Measurements from ENCODE around the gene TMTC2. TPM values are rescaled to one million over a fixed set of nuclear protein-coding genes. Genes with fewer than 3 reads are reported as not detected.
"Not testable (repeated sequence)": the region's sequence is repeated elsewhere in the genome, so short reads cannot be mapped to it uniquely, and the experiment has no call there.

Gene TMTC2
- total and polyA plus RNA-seq, 2 donors, result 18.1 to 95.3 TPM

GRCh38 chr12:83092129-83092528 is 405.4 kb downstream of the TMTC2 start:
- Histone ChIP-seq H3K4me1 (ENCODE audit: insufficient read depth) (no peaks in the 10 kb centered on the region), H3K27ac (ENCODE audit: low read depth) (no peak overlapping the region), H3K36me3 (ENCODE audit: insufficient read depth) (peaks cover 1% of the 10 kb centered on the region), H3K4me3 (ENCODE audit: low read depth, low read length) (no peak overlapping the region)
- WGBS, result 94% methylated on average over 1 of the region's 1 CpG
- DNase-seq (ENCODE audit: extremely low spot score), result no peak

- peaks cover 1% of the 10 kb centered on the region for H3K36me3 ChIP-seq (ENCODE audit: insufficient read depth)
- no peak overlapping the region for H3K4me3 ChIP-seq (ENCODE audit: low read depth, low read length)
- no peak overlapping the region for H3K27ac ChIP-seq (ENCODE audit: low read depth)
- WGBS, result 79% methylated on average over 5 of the region's 5 CpGs
- H3K4me1 ChIP-seq (ENCODE audit: insufficient read depth), result no peaks in the 10 kb centered on the region
- no peak for DNase-seq (ENCODE audit: extremely low spot score)
Measured at GRCh38 chr12:83092606-83093005, 405.9 kb downstream of the TMTC2 start.

GRCh38 chr12:83093426-83093825 is 406.7 kb downstream of the TMTC2 start:
- WGBS, result 84% methylated on average over 1 of the region's 1 CpG
- no peak overlapping the region for H3K27ac ChIP-seq (ENCODE audit: low read depth)
- H3K4me3 ChIP-seq (ENCODE audit: low read depth, low read length), result no peak overlapping the region
- no peaks in the 10 kb centered on the region for H3K4me1 ChIP-seq (ENCODE audit: insufficient read depth)
- no peak for DNase-seq (ENCODE audit: extremely low spot score)
- peaks cover 1% of the 10 kb centered on the region for H3K36me3 ChIP-seq (ENCODE audit: insufficient read depth)

GRCh38 chr12:83097643-83098342 is 411.1 kb downstream of the TMTC2 start:
- H3K36me3 ChIP-seq (ENCODE audit: insufficient read depth), result peaks cover 1% of the 10 kb centered on the region
- no peak overlapping the region for H3K4me3 ChIP-seq (ENCODE audit: low read depth, low read length)
- H3K4me1 ChIP-seq (ENCODE audit: insufficient read depth), result no peaks in the 10 kb centered on the region
- no peak for DNase-seq (ENCODE audit: extremely low spot score)
- WGBS, result 88% methylated on average over 5 of the region's 5 CpGs
- H3K27ac ChIP-seq (ENCODE audit: low read depth), result no peak overlapping the region

- DNase-seq (ENCODE audit: extremely low spot score), result no peak
- Histone ChIP-seq H3K27ac (ENCODE audit: low read depth) (no peak overlapping the region), H3K36me3 (ENCODE audit: insufficient read depth) (no peaks in the 10 kb centered on the region), H3K4me3 (ENCODE audit: low read depth, low read length) (no peak overlapping the region), H3K4me1 (ENCODE audit: insufficient read depth) (no peaks in the 10 kb centered on the region)
- 60% methylated on average over 3 of the region's 3 CpGs for WGBS
Measured at GRCh38 chr12:83099436-83099835, 412.7 kb downstream of the TMTC2 start.

- H3K36me3 ChIP-seq (ENCODE audit: insufficient read depth), result no peaks in the 10 kb centered on the region
- WGBS, result 34% methylated on average over 2 of the region's 2 CpGs
- no peaks in the 10 kb centered on the region for H3K4me1 ChIP-seq (ENCODE audit: insufficient read depth)
- no peak overlapping the region for H3K4me3 ChIP-seq (ENCODE audit: low read depth, low read length)
- H3K27ac ChIP-seq (ENCODE audit: low read depth), result no peak overlapping the region
- no peak for DNase-seq (ENCODE audit: extremely low spot score)
Measured at GRCh38 chr12:83102499-83102898, 415.8 kb downstream of the TMTC2 start.

GRCh38 chr12:83106873-83107272 is 420.2 kb downstream of the TMTC2 start:
- WGBS, result 80% methylated on average over 1 of the region's 1 CpG
- Histone ChIP-seq H3K4me1 (ENCODE audit: insufficient read depth) (no peaks in the 10 kb centered on the region), H3K36me3 (ENCODE audit: insufficient read depth) (no peaks in the 10 kb centered on the region), H3K4me3 (ENCODE audit: low read depth, low read length) (no peak overlapping the region), H3K27ac (ENCODE audit: low read depth) (no peak overlapping the region)
- DNase-seq (ENCODE audit: extremely low spot score), result no peak

- peaks cover 2% of the 10 kb centered on the region for H3K4me1 ChIP-seq (ENCODE audit: insufficient read depth)
- H3K4me3 ChIP-seq (ENCODE audit: low read depth, low read length), result no peak overlapping the region
- no peak for DNase-seq (ENCODE audit: extremely low spot score)
- no peak overlapping the region for H3K27ac ChIP-seq (ENCODE audit: low read depth)
- 74% methylated on average over 1 of the region's 1 CpG for WGBS
- H3K36me3 ChIP-seq (ENCODE audit: insufficient read depth), result no peaks in the 10 kb centered on the region
Measured at GRCh38 chr12:83110424-83110823, 423.7 kb downstream of the TMTC2 start.

GRCh38 chr12:83113945-83114344 is 427.2 kb downstream of the TMTC2 start:
- 63% methylated on average over 4 of the region's 4 CpGs for WGBS
- no peaks in the 10 kb centered on the region for H3K36me3 ChIP-seq (ENCODE audit: insufficient read depth)
- DNase-seq (ENCODE audit: extremely low spot score), result no peak
- no peak overlapping the region for H3K4me3 ChIP-seq (ENCODE audit: low read depth, low read length)
- H3K4me1 ChIP-seq (ENCODE audit: insufficient read depth), result peaks cover 2% of the 10 kb centered on the region
- H3K27ac ChIP-seq (ENCODE audit: low read depth), result no peak overlapping the region

GRCh38 chr12:83114966-83115365 is 428.3 kb downstream of the TMTC2 start:
- peaks cover 2% of the 10 kb centered on the region for H3K4me1 ChIP-seq (ENCODE audit: insufficient read depth)
- no peak overlapping the region for H3K4me3 ChIP-seq (ENCODE audit: low read depth, low read length)
- DNase-seq (ENCODE audit: extremely low spot score), result no peak
- H3K27ac ChIP-seq (ENCODE audit: low read depth), result no peak overlapping the region
- 70% methylated on average over 4 of the region's 4 CpGs for whole genome bisulfite sequencing
- no peaks in the 10 kb centered on the region for H3K36me3 ChIP-seq (ENCODE audit: insufficient read depth)

GRCh38 chr12:83117926-83118325 is 431.2 kb downstream of the TMTC2 start:
- WGBS, result 96% methylated on average over 3 of the region's 3 CpGs
- DNase-seq (ENCODE audit: extremely low spot score); H3K27ac ChIP-seq (ENCODE audit: low read depth); H3K36me3 ChIP-seq (ENCODE audit: insufficient read depth); H3K4me1 ChIP-seq (ENCODE audit: insufficient read depth); H3K4me3 ChIP-seq (ENCODE audit: low read depth, low read length): not testable (repeated sequence)

GRCh38 chr12:83121897-83122622 is 435.4 kb downstream of the TMTC2 start:
- no peaks in the 10 kb centered on the region for H3K36me3 ChIP-seq (ENCODE audit: insufficient read depth)
- no peaks in the 10 kb centered on the region for H3K4me1 ChIP-seq (ENCODE audit: insufficient read depth)
- whole genome bisulfite sequencing, result 96% methylated on average over 15 of the region's 15 CpGs
- no peak overlapping the region for H3K4me3 ChIP-seq (ENCODE audit: low read depth, low read length)
- H3K27ac ChIP-seq (ENCODE audit: low read depth), result no peak overlapping the region
- DNase-seq (ENCODE audit: extremely low spot score), result no peak

GRCh38 chr12:83122623-83122934 is 435.9 kb downstream of the TMTC2 start:
- no peak overlapping the region for H3K4me3 ChIP-seq (ENCODE audit: low read depth, low read length)

GRCh38 chr12:83123039-83123438 is 436.3 kb downstream of the TMTC2 start:
- no peak for DNase-seq (ENCODE audit: extremely low spot score)
- Histone ChIP-seq H3K36me3 (ENCODE audit: insufficient read depth) (no peaks in the 10 kb centered on the region), H3K4me3 (ENCODE audit: low read depth, low read length) (no peak overlapping the region), H3K4me1 (ENCODE audit: insufficient read depth) (no peaks in the 10 kb centered on the region), H3K27ac (ENCODE audit: low read depth) (no peak overlapping the region)
- WGBS, result 81% methylated on average over 2 of the region's 2 CpGs

More at GRCh38 chr12:83122623-83122934, 435.9 kb downstream of the TMTC2 start:
- Histone ChIP-seq H3K36me3 (ENCODE audit: insufficient read depth) (no peaks in the 10 kb centered on the region), H3K4me1 (ENCODE audit: insufficient read depth) (no peaks in the 10 kb centered on the region), H3K27ac (ENCODE audit: low read depth) (no peak overlapping the region)
- 92% methylated on average over 3 of the region's 3 CpGs for WGBS
- DNase-seq (ENCODE audit: extremely low spot score), result no peak
